Fibroblast of lung (primary cell): ENCODE results near the gene C6orf136. TPM values are rescaled to one million over a fixed set of nuclear protein-coding genes. Genes with fewer than 3 reads are reported as not detected.

Experiments
- DNase-seq, 2 donors: peaks; one replicate each; pipeline versions ENCODE4 v3.0.0 to v3.0.0-alpha.2; 2010; ENCODE audit warnings: low read depth in 2 of 2
- H2AFZ ChIP-seq: 2 replicates; pipeline ENCODE4 v1.5.1; 2012; ENCODE audit warnings: low read length, control low read depth, inconsistent platforms
- H3K27ac ChIP-seq: 2 replicates; pipeline ENCODE4 v1.5.1; 2011; ENCODE audit warnings: low read length, control low read depth; ENCODE audit not compliant: insufficient read depth
- H3K27me3 ChIP-seq: 2 replicates; pipeline ENCODE4 v1.5.1; 2011; ENCODE audit warnings: mild to moderate bottlenecking, low read length; ENCODE audit not compliant: control insufficient read depth, insufficient read depth
- H3K36me3 ChIP-seq: 2 replicates; pipeline ENCODE4 v1.5.1; 2011; ENCODE audit warnings: low read length; ENCODE audit not compliant: control insufficient read depth, insufficient read depth
- H3K4me1 ChIP-seq: 2 replicates; pipeline ENCODE4 v1.5.1; 2011; ENCODE audit warnings: low read length; ENCODE audit not compliant: control insufficient read depth, insufficient read depth; ENCODE audit errors: extremely low read depth
- H3K4me2 ChIP-seq: 2 replicates; pipeline ENCODE4 v1.5.1; 2011; ENCODE audit warnings: low read length, control low read depth; ENCODE audit not compliant: insufficient read depth; ENCODE audit errors: extremely low read depth
- H3K4me3 ChIP-seq, 4 experiments: fragments of 200-600 bp in 1 of 4; sonication (generic) in 1 of 4; replicated peaks in 1 of 4; 2 replicates each; pipeline ENCODE4 v1.5.1; 2011 to 2016; ENCODE audit warnings: low read length in 4 of 4, low read depth in 3 of 4, mild to moderate bottlenecking in 3 of 4, control low read depth in 2 of 4, inconsistent platforms in 1 of 4, mixed read lengths in 1 of 4; ENCODE audit not compliant: insufficient read depth in 1 of 4; ENCODE audit errors: control extremely low read depth in 1 of 4
- H3K79me2 ChIP-seq: 2 replicates; pipeline ENCODE4 v1.5.1; 2012; ENCODE audit warnings: mild to moderate bottlenecking, low read length, inconsistent platforms; ENCODE audit not compliant: control insufficient read depth, insufficient read depth
- H3K9ac ChIP-seq: 2 replicates; pipeline ENCODE4 v1.5.1; 2011; ENCODE audit warnings: mild to moderate bottlenecking, low read length, control low read depth; ENCODE audit not compliant: insufficient read depth
- H3K9me3 ChIP-seq: 2 replicates; pipeline ENCODE4 v1.5.1; 2012; ENCODE audit warnings: low read depth, low read length; ENCODE audit not compliant: control insufficient read depth, insufficient read depth
- H4K20me1 ChIP-seq: 2 replicates; pipeline ENCODE4 v1.5.1; 2011; ENCODE audit warnings: low read length; ENCODE audit not compliant: control insufficient read depth, insufficient read depth; ENCODE audit errors: extremely low read depth
- EZH2 ChIP-seq: IDR thresholded peaks from 2 replicates; pipeline ENCODE4 v1.5.1; 2012; ENCODE audit warnings: low read length, control low read depth, mild to moderate bottlenecking; ENCODE audit errors: missing control alignments
- polyA plus RNA-seq, 2 donors: library from polyadenylated mRNA; depleted of rRNA in 1 of 2; stranded (reverse) in 1 of 2; unstranded in 1 of 2; fragments of >200 nt; gene quantifications; 2 replicates each; pipeline ENCODE4 v1.2.1, GENCODE V29; 2011 to 2012; ENCODE audit warnings: missing spikeins in 1 of 2
- total RNA-seq: library from RNA; depleted of rRNA; stranded (reverse); fragments of >200 nt; gene quantifications from 2 replicates; pipeline ENCODE4 v1.2.1, GENCODE V29; 2014
- TF ChIP-seq, protein P1 (sequence below), 2 donors: IDR thresholded peaks in 1 of 2; conservative IDR thresholded peaks in 1 of 2; 1 replicate in 1 of 2; 2 replicates in 1 of 2; pipeline ENCODE4 v1.5.1; 2011 to 2012; ENCODE audit warnings: low read length in 2 of 2, control low read depth in 1 of 2, inconsistent platforms in 1 of 2, low read depth in 1 of 2, mild to moderate bottlenecking in 1 of 2

C6orf136 gene
- total and polyA plus RNA-seq, 2 donors (not counting 1 experiment from before 2014, with no cell fraction given) = 2.5 to 3.6 TPM

DNA sequence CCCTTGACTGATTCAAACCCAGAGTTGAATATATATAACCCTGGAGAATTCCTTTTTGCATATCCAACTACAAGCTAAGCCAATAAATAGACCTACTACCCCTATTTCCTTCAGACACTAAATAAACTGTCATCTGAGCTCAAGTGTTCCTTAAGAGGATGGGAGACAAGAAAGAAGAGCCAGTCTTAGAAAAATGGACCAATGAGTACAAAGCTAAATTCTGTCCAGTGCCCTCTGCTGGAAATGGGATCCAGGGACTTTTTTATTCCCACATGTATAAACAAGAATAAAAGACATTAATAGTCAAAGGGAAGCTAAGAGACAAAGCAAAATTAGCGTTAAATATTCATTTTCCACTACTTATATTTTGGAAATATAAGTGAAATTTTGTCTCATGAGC lies 34.7 kb upstream of the C6orf136 start:
- Histone ChIP-seq H2AFZ (no peak overlapping the region), H3K4me2 (no peak overlapping the region), H3K4me3 (no peak overlapping the region), H4K20me1 (no peaks in the 10 kb centered on the region), H3K9ac (no peak overlapping the region), H3K27me3 (no peaks in the 10 kb centered on the region), H3K27ac (no peak overlapping the region), H3K36me3 (peaks cover 5% of the 10 kb centered on the region), H3K79me2 (peaks cover 25% of the 10 kb centered on the region), H3K4me1 (peaks cover 13% of the 10 kb centered on the region), H3K9me3 (no peaks in the 10 kb centered on the region)
- peak; percentile 29 to 68 for DNase-seq
- TF ChIP-seq, protein P1, sequence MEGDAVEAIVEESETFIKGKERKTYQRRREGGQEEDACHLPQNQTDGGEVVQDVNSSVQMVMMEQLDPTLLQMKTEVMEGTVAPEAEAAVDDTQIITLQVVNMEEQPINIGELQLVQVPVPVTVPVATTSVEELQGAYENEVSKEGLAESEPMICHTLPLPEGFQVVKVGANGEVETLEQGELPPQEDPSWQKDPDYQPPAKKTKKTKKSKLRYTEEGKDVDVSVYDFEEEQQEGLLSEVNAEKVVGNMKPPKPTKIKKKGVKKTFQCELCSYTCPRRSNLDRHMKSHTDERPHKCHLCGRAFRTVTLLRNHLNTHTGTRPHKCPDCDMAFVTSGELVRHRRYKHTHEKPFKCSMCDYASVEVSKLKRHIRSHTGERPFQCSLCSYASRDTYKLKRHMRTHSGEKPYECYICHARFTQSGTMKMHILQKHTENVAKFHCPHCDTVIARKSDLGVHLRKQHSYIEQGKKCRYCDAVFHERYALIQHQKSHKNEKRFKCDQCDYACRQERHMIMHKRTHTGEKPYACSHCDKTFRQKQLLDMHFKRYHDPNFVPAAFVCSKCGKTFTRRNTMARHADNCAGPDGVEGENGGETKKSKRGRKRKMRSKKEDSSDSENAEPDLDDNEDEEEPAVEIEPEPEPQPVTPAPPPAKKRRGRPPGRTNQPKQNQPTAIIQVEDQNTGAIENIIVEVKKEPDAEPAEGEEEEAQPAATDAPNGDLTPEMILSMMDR (conservative IDR thresholded peaks at IDR 0.05 in 1 of 2, IDR thresholded peaks at IDR 0.05 in 1 of 2; ENCODE audit: low read depth in 1 of 2, low read length in 2 of 2) = peak; percentile 29 to 56
- no peak for TF ChIP-seq EZH2

DNA sequence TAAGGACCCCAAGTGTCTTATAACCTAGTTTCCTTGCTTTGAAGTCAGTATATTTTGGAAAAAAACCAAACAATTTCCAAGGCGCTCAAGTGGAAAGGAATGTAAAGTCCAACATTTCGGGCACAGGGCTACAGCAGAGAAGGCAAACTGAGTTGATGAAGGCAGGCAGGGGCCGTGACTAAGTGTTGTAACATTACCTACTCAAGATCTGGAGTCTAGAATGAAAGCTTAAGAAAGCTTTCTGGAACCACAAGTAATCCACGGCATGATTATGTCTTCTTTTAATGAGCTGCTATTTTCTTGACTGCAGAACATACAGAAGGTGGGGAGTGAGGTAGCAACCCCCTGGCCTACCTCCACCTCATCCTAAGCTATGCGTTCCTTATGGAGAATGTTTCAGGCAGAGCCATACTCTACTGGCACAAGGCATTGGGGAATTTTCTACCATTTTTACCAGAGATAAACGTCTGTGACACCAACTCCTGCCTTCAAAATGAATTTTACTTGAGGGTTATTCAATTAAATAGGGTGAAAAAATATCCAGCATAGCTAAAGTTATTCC lies 34.2 kb upstream of the C6orf136 start:
- Histone ChIP-seq H3K27ac (peak overlapping the region; percentile 11), H3K79me2 (peaks cover 25% of the 10 kb centered on the region), H3K9me3 (no peaks in the 10 kb centered on the region), H3K36me3 (peaks cover 5% of the 10 kb centered on the region), H3K27me3 (no peaks in the 10 kb centered on the region), H3K4me1 (peaks cover 13% of the 10 kb centered on the region), H2AFZ (no peak overlapping the region), H4K20me1 (no peaks in the 10 kb centered on the region), H3K4me2 (peak overlapping the region; percentile 25), H3K4me3 (no peak overlapping the region), H3K9ac (no peak overlapping the region)
- TF ChIP-seq EZH2 = no peak
- TF ChIP-seq, protein P1 (conservative IDR thresholded peaks at IDR 0.05 in 1 of 2, IDR thresholded peaks at IDR 0.05 in 1 of 2; ENCODE audit: low read depth in 1 of 2, low read length in 2 of 2) = no peak
- peak; percentile 56 to 89 for DNase-seq

DNA sequence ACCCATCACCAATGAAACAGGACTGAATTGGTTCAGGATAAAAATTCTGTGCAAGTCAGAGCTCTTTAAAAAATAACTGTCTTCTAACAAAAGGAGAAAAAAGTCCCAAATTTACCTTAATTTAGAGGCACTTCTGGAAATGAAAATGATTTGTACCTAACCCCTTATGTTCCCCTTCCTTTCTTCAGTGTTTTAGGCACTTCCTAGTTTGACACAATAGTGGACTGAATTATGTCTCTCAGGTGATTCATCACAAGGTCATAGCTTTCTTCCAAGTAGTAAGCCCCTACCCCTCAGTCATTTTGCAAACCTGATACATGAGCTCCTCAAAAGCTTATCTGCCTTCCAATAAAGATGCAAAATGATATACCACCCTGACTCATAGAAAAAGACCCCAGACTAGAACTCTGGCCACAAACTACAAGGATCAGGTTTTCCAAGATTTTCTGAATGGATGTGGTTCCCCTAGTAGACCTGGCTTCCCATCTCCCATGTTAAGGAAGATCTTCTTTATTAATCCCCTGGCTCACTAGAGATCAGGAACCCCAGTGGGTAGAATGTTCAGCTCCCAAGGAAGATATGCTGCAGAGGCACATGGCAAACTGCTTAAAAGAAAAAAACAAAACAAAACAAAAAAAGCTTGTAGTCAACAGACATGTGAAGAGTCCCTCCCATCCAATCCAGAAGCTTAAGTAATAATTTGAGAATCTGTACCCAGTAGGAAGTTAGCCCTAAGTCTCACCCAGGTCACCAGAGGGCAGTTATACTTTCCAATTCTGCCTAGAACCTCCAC lies 33.5 kb upstream of the C6orf136 start:
- H3K9ac ChIP-seq = no peak overlapping the region
- no peaks in the 10 kb centered on the region for H4K20me1 ChIP-seq
- peaks cover 14% of the 10 kb centered on the region for H3K4me1 ChIP-seq
- H3K27ac ChIP-seq = peak overlapping the region; percentile 11
- H3K79me2 ChIP-seq = peaks cover 29% of the 10 kb centered on the region
- peak overlapping the region; percentile 100 for H3K4me2 ChIP-seq
- no peaks in the 10 kb centered on the region for H3K27me3 ChIP-seq
- no peaks in the 10 kb centered on the region for H3K9me3 ChIP-seq
- TF ChIP-seq, protein P1 (conservative IDR thresholded peaks at IDR 0.05 in 1 of 2, IDR thresholded peaks at IDR 0.05 in 1 of 2; ENCODE audit: low read depth in 1 of 2, low read length in 2 of 2) = no peak
- TF ChIP-seq EZH2 = no peak
- peak overlapping the region in 2 of 4 experiments; percentile 5 to 98 for H3K4me3 ChIP-seq
- H3K36me3 ChIP-seq = peaks cover 5% of the 10 kb centered on the region
- DNase-seq = peak; percentile 27 to 51
- H2AFZ ChIP-seq = no peak overlapping the region
